Stimulated activated CD8-positive, alpha-beta memory T cell treated with anti-CD3 and anti-CD28 coated beads, Interleukin-7, amount 100 ng/mL, for 1 hour (primary cell): ENCODE data around the gene SLC9A7.

Source experiments
- DNase-seq, 2 donors: peaks; one replicate each; pipeline ENCODE4 v3.0.0-alpha.2; 2020; ENCODE audit warnings: low read depth in 2 of 2

Gene SLC9A7

DNA sequence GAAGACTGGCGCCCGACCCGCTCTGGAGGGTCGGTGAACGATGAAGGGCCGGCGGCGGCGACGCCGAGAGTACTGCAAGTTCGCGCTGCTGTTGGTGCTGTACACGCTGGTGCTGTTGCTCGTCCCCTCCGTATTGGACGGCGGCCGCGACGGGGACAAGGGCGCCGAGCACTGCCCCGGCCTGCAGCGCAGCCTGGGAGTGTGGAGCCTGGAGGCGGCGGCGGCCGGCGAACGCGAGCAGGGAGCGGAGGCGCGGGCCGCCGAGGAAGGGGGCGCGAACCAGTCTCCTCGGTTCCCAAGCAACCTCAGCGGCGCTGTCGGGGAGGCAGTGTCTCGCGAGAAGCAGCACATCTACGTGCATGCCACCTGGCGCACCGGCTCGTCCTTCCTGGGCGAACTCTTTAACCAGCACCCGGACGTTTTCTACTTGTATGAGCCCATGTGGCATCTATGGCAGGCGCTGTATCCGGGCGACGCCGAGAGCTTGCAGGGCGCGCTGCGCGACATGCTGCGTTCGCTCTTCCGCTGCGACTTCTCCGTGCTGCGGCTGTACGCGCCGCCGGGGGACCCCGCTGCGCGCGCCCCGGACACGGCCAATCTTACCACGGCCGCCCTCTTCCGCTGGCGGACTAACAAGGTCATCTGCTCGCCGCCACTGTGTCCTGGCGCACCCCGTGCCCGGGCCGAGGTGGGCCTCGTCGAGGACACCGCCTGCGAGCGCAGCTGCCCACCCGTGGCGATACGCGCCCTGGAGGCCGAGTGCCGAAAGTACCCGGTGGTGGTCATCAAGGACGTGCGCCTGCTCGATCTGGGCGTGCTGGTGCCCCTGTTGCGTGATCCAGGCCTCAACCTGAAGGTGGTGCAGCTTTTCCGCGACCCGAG lies 184.8 kb downstream of the SLC9A7 start:
- peak in 1 of 2 donors; percentile 21 for DNase-seq

- peak in 1 of 2 donors; percentile 26 for DNase-seq
These were observed 185.5 kb downstream of the SLC9A7 start, which contains the start of gene CHST7 for GRCh38 chrX:46573331-46573891. Gene CHST7 (plus strand): TSS chrX:46573765. CDS start chrX:46573932, 167 bp downstream.

DNA sequence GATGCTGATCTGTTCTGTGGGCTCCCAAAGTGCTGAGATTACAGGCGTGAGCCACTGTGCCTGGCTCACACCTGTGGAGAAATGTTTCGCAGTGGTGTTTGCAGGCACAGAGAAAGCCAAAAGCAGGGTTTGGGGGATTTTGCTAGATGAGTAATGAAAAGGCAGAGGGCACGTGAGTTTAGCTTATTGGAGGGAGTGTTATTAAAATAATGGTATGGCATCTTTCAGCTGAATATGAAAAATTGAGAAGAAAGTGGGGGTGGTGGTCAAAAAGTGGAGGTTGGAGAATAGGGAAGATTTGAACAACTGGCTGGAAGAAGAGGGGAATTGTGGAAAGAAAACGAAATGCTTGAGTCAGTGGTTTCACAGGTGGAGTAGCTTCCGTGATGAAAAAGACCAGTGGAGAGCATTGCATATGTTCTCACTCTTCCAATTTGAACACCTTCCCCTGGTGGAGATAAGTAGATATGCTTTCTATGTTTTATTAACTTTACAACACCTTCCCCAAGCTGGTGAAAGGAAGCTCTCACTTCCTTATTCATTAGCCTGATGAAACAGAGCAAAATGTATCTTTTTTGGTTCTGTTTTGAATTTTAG lies 186.5 kb downstream of the SLC9A7 start:
- no peak for DNase-seq

GRCh38 chrX:46571423-46572339 lies 187.2 kb downstream of the SLC9A7 start:
- DNase-seq = no peak

- no peak for DNase-seq
These were observed 189.3 kb downstream of the SLC9A7 start for GRCh38 chrX:46569621-46570020.

GRCh38 chrX:46567388-46567787 lies 191.5 kb downstream of the SLC9A7 start:
- no peak for DNase-seq

DNA sequence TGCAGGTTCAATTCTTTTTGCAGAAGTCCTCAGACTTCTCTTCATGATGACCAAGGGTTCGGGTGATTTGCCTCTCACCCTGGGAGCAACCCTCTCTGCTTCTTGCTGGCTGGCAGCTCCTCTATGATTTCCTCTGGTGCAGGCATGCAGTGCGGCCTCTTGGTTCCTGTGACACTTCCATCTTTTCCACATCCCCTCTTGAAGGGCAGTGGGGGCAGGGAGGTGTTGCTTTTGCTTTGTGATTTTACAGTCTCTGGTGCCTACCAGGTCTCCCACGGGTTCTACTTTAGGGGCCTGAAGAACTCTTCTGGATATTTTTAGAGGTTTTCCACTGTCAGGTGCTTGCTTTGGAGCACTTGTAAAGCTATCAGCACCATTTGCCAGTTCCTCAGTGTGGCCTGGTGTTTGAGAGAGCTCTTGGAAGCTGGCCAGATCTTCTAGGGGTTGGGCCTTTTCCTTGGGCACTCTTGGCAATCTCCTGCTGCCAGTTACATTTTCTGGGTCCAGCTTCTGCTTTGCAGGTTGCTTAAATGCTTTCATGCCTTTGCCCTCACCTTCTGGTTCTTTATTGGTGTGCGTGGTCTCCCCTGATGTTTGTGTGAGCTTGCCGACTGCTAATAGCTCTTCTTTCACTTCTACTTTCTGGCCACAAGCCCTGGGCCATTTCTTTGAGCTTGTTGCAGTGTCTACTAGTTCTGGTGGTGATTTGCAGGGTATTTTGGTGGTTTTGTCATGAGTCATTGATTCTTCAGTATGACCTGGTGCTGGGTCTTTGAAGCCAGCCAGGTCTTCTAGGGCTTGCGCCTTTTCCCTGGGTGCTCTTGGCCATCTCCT lies 196.9 kb downstream of the SLC9A7 start:
- no peak for DNase-seq

GRCh38 chrX:46559062-46559461 lies 199.9 kb downstream of the SLC9A7 start:
- DNase-seq = no peak

GRCh38 chrX:46554942-46555341 lies 204.0 kb downstream of the SLC9A7 start:
- no peak for DNase-seq

- no peak for DNase-seq
These were observed 205.0 kb downstream of the SLC9A7 start for GRCh38 chrX:46553935-46554334.

DNA sequence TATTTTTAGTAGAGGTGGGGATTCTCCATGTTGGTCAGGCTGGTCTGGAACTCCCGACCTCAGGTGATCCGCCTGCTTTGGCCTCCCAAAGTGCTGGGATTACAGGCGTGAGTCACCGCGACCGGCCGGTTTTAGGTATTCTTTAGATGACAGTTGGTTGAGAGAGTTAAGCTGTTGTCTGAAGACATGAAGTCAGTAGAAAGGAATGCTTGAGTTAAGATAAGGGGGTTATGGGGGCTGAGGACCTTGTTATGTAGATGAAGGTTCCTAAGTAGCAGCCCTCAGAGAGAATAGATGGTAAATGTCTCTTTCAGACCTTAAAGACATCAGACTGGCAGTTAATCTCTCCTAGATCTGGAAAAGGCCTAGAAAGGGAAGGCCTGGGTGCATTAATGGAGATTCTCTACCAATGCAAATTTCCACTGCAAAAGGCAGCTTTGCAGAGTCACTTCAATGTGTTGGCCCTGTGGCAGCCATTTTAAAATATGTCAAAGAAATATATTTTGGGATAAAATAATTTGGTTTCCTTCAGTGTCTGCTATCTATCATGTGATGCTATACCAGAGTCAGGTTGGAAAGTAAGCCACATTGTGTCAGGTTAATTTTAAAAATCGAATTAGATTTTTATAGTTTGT lies 207.3 kb downstream of the SLC9A7 start:
- no peak for DNase-seq

- no peak for DNase-seq
These were observed 209.0 kb downstream of the SLC9A7 start for GRCh38 chrX:46549914-46550313.
